ENCODE measurements around the gene NPM1. TPM values are rescaled to one million over a fixed set of nuclear protein-coding genes. Genes with fewer than 3 reads are reported as not detected.

NPM1 gene
- total RNA-seq, 5 donors from 2014 or later (not counting 1 experiment from before 2014, with no cell fraction given): 940 to 1,150 (median 989) TPM

DNA sequence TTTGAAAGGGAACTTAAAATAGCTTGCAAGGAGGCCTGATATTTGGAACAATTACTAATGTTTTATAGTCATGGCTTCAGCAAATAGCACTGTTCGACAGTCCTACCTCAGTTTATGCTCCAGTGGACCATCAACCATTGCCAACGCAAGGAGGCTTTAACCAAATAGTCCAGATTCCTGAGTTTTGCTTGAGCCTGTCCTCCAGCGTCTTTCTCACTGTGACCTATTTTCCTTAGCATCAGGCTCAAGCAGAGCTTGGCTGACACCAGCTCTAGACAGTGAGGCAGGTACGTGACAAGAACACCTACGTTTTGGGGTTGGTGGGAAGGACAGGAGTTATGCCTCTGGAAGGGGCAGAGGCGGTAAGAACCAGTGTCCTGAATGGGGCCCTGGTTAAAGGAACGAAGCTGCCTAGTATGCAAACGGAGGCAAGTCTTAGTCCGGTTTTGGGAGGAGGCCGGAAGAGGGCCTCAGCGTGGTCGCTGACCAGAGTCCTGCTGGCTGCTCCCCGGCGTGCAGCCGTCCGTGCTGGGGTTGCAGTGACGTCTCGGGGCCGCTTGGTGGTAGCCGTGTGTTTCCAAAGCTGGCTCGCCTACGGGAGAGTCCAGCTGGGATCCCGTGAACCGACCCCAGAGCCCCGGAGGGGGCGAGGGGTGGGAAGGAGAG lies 30.8 kb downstream of the NPM1 start:
- H3K27ac ChIP-seq (ENCODE audit: low read length): no peak overlapping the region
- peaks cover 0 to 5% of the 10 kb centered on the region in 2 donors for H3K36me3 ChIP-seq (ENCODE audit: control insufficient read depth in 2 of 2, extremely low read depth in 1 of 2, insufficient read depth in 1 of 2, low read length in 1 of 2)
- 16% methylated on average over 25 of the region's 26 CpGs for WGBS (ENCODE audit: insufficient coverage)
- no peaks in the 10 kb centered on the region for H3K9me3 Mint-ChIP-seq
- no peaks in the 10 kb centered on the region for H3K9me3 ChIP-seq
- H3K27me3 ChIP-seq (replicated peaks in 1 of 2; ENCODE audit: control insufficient read depth in 2 of 2, extremely low read depth in 1 of 2, insufficient read depth in 2 of 2, low read length in 1 of 2): peaks cover 3 to 41% of the 10 kb centered on the region in 2 experiments
- H3K4me1 ChIP-seq (ENCODE audit: control insufficient read depth in 1 of 2, extremely low read depth in 1 of 2, insufficient read depth in 2 of 2, low read length in 2 of 2): peaks cover 3 to 22% of the 10 kb centered on the region in 2 experiments
- H3K4me3 Mint-ChIP-seq: peak overlapping the region; percentile 66 to 84 (median 75)
- no peaks in the 10 kb centered on the region for H3K36me3 Mint-ChIP-seq
- ATAC-seq (replicated peaks in 1 of 4) (peak; percentile 47 to 61 (median 54)), DNase-seq (peak in 21 of 35 experiments; percentile 9 to 57 (median 24))
- H3K4me1 Mint-ChIP-seq: peaks cover 13 to 19% (median 19%) of the 10 kb centered on the region in 3 donors
- ChIA-PET CTCF (interaction anchor here in 1 of 2 donors (0.6 to 1.0 kb wide), 2 partner anchors 487 to 489 kb away, joined by 3 to 4 read pairs; no protein-coding TSS in a partner anchor), POLR2A (interaction anchor here in 1 of 2 donors (0.6 to 0.7 kb wide), 2 partner anchors 588 to 1719 kb away, joined by 3 read pairs; partner anchors contain the start of gene FBXW11)
- peak overlapping the region; percentile 43 to 46 for H3K4me3 ChIP-seq (ENCODE audit: control insufficient read depth in 1 of 2, extremely low read depth in 1 of 2, low read length in 1 of 2)
- peaks cover 15 to 29% of the 10 kb centered on the region in 2 donors for H3K27me3 Mint-ChIP-seq
- no peak overlapping the region for H3K27ac Mint-ChIP-seq

DNA sequence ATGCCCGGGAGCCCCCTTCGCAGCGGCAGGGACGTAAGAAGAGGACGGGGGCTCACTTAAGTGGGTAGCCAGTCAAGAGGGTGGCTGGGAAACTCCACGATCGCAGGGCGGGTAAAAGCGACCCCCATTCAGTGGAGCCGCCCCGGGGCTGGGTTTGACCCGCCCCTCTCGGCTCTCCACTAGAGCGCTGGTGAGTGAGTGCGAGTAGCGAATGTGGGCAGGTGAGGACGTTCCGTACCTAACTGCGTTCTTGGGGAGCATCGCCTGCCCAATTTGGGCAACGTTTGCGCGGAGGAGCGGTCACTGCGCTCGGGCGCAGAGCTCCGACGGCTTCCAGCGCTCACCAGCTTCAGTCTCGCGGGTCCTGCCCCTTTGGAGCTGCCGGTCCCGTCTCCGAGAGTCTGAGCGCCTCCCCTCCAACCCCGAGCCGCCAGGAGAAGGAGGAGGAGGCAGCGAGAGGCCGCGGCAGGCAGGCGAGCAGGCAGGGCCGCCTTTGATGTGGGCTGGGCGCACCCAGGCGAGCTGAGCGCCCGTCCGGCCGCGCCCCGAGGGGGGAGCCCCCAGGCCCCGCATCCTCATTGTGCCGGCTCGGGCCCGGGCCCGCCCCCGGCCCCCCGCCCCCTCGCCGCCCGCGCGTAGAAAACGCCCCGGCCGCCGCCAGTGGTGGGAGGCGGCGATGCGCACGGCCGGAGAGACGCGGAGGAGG lies 31.5 kb downstream of the NPM1 start, which contains the start of gene FGF18:
FGF18 (plus strand) TSS at position 666 of the 706 bp plus-strand sequence. CDS start 553 bp downstream, outside the sequence.
- H3K27ac Mint-ChIP-seq: peak within 1 kb of the TSS in 1 of 2 donors; percentile 52
- WGBS (ENCODE audit: insufficient coverage): under 1% methylated on average over 70 of the region's 74 CpGs
- peak in 9 of 35 experiments; percentile 5 to 43 (median 14) for DNase-seq

DNA sequence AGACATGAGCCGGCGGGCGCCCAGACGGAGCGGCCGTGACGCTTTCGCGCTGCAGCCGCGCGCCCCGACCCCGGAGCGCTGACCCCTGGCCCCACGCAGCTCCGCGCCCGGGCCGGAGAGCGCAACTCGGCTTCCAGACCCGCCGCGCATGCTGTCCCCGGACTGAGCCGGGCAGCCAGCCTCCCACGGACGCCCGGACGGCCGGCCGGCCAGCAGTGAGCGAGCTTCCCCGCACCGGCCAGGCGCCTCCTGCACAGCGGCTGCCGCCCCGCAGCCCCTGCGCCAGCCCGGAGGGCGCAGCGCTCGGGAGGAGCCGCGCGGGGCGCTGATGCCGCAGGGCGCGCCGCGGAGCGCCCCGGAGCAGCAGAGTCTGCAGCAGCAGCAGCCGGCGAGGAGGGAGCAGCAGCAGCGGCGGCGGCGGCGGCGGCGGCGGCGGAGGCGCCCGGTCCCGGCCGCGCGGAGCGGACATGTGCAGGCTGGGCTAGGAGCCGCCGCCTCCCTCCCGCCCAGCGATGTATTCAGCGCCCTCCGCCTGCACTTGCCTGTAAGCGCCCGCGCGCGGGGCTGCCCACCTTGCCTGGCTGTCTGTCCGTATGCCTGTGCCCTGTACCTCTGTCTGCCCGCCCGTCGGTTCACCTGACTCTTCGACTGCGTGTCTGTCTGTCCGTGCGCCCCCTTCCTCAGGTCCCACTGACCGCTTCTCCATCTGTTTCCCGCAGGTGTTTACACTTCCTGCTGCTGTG lies 32.2 kb downstream of the NPM1 start:
- peaks cover 3 to 22% of the 10 kb centered on the region in 2 experiments for H3K4me1 ChIP-seq (ENCODE audit: control insufficient read depth in 1 of 2, extremely low read depth in 1 of 2, insufficient read depth in 2 of 2, low read length in 2 of 2)
- peak; percentile 38 to 63 (median 55) for ATAC-seq (replicated peaks in 1 of 4)
- CTCF ChIA-PET: interaction anchor here in 1 of 2 donors (0.8 kb wide), 1 partner anchor 462 kb away, joined by 3 read pairs; no protein-coding TSS in a partner anchor
- no peaks in the 10 kb centered on the region for H3K9me3 Mint-ChIP-seq
- H3K4me3 Mint-ChIP-seq: peak overlapping the region; percentile 70 to 81 (median 80)
- H3K4me3 ChIP-seq (ENCODE audit: control insufficient read depth in 1 of 2, extremely low read depth in 1 of 2, low read length in 1 of 2): peak overlapping the region in 1 of 2 donors; percentile 56
- DNase-seq: peak in 15 of 35 experiments; percentile 6 to 53 (median 18)
- peaks cover 0 to 3% of the 10 kb centered on the region in 2 donors for H3K36me3 ChIP-seq (ENCODE audit: control insufficient read depth in 2 of 2, extremely low read depth in 1 of 2, insufficient read depth in 1 of 2, low read length in 1 of 2)
- peak overlapping the region in 1 of 2 donors; percentile 52 for H3K27ac Mint-ChIP-seq
- POLR2A ChIA-PET: interaction anchor here in 1 of 2 donors (0.6 kb wide), 1 partner anchor 740 kb away, joined by 3 read pairs; no protein-coding TSS in a partner anchor
- under 1% methylated on average over 89 of the region's 95 CpGs for WGBS (ENCODE audit: insufficient coverage)
- no peaks in the 10 kb centered on the region for H3K9me3 ChIP-seq
- H3K27ac ChIP-seq (ENCODE audit: low read length): no peak overlapping the region
- H3K27me3 Mint-ChIP-seq: peaks cover 15 to 29% of the 10 kb centered on the region in 2 donors
- peaks cover 13 to 19% (median 19%) of the 10 kb centered on the region in 3 donors for H3K4me1 Mint-ChIP-seq
- peaks cover 3 to 42% of the 10 kb centered on the region in 2 experiments for H3K27me3 ChIP-seq (replicated peaks in 1 of 2; ENCODE audit: control insufficient read depth in 2 of 2, extremely low read depth in 1 of 2, insufficient read depth in 2 of 2, low read length in 1 of 2)
- no peaks in the 10 kb centered on the region for H3K36me3 Mint-ChIP-seq

More for the DNA sequence above, 31.5 kb downstream of the NPM1 start, which contains the start of gene FGF18:
- ChIA-PET POLR2A (interaction anchor here in 1 of 2 donors (0.6 to 0.7 kb wide), 3 partner anchors 587 to 1719 kb away, joined by 3 read pairs; partner anchors contain the start of gene FBXW11), CTCF (interaction anchor here in 1 of 2 donors (0.6 to 1.0 kb wide), 3 partner anchors 463 to 488 kb away, joined by 3 to 4 read pairs (median 3); no protein-coding TSS in a partner anchor)
- Mint-ChIP-seq H3K36me3 (no peaks in the 10 kb centered on the region), H3K4me3 (peak within 1 kb of the TSS; percentile 70 to 84 (median 81)), H3K4me1 (peaks cover 13 to 19% (median 19%) of the 10 kb centered on the region in 3 donors), H3K9me3 (no peaks in the 10 kb centered on the region), H3K27me3 (peaks cover 15 to 29% of the 10 kb centered on the region in 2 donors)
- Histone ChIP-seq H3K9me3 (no peaks in the 10 kb centered on the region), H3K36me3 (ENCODE audit: control insufficient read depth in 2 of 2, extremely low read depth in 1 of 2, insufficient read depth in 1 of 2, low read length in 1 of 2) (peaks cover 0 to 3% of the 10 kb centered on the region in 2 donors), H3K27ac (ENCODE audit: low read length) (no peak within 1 kb of the TSS), H3K4me1 (ENCODE audit: control insufficient read depth in 1 of 2, extremely low read depth in 1 of 2, insufficient read depth in 2 of 2, low read length in 2 of 2) (peaks cover 3 to 22% of the 10 kb centered on the region in 2 experiments), H3K4me3 (ENCODE audit: control insufficient read depth in 1 of 2, extremely low read depth in 1 of 2, low read length in 1 of 2) (peak within 1 kb of the TSS; percentile 43 to 56), H3K27me3 (replicated peaks in 1 of 2; ENCODE audit: control insufficient read depth in 2 of 2, extremely low read depth in 1 of 2, insufficient read depth in 2 of 2, low read length in 1 of 2) (peaks cover 3 to 42% of the 10 kb centered on the region in 2 experiments)
- peak; percentile 8 to 36 (median 31) for ATAC-seq (replicated peaks in 1 of 4)

DNA sequence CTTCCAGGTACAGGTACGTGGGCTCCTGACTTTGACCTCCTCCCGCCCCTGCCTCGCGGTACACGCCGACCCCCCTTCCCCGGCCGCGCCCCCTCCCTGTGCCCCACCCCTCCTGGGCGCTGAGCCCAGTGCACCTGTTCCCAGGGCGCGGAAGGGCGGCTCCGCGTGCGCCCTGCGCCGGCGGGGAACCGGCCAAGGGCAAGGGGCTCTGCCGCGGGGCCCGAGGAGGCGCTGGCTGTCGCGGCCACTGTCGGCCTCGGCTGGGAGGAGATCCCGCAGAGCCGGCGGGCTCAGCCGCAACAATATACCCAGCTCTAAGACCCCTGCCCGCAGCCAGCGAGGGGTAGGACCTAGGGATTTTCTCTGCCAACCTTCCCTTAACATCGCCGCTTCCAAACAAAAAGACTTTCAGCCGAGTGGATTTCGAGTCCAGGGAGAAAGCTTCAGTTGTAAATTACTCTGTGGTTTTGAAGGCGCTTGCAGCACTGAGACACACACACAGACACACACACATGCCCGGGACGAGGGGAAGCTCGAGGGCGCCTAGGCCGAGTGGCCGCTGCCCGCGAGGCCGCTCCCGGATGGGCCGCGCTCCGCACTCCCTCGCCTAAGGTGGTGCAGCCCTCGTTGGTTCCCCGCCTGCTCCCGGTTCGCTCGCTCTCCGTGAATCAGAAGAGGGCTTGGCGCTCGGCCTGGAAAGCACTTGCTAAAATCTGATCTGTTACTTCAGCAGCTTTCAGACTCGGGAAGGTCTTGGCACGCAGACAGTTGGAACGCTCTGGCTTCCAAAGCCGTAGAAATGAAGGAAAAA lies 33.0 kb downstream of the NPM1 start:
- WGBS (ENCODE audit: insufficient coverage): 5% methylated on average over 56 of the region's 65 CpGs
- Histone ChIP-seq H3K36me3 (ENCODE audit: control insufficient read depth in 2 of 2, extremely low read depth in 1 of 2, insufficient read depth in 1 of 2, low read length in 1 of 2) (peaks cover 0 to 3% of the 10 kb centered on the region in 2 donors), H3K4me1 (ENCODE audit: control insufficient read depth in 1 of 2, extremely low read depth in 1 of 2, insufficient read depth in 2 of 2, low read length in 2 of 2) (peaks cover 3 to 22% of the 10 kb centered on the region in 2 experiments), H3K4me3 (ENCODE audit: control insufficient read depth in 1 of 2, extremely low read depth in 1 of 2, low read length in 1 of 2) (peak overlapping the region in 1 of 2 donors; percentile 56), H3K27ac (ENCODE audit: low read length) (no peak overlapping the region), H3K27me3 (replicated peaks in 1 of 2; ENCODE audit: control insufficient read depth in 2 of 2, extremely low read depth in 1 of 2, insufficient read depth in 2 of 2, low read length in 1 of 2) (peaks cover 3 to 42% of the 10 kb centered on the region in 2 experiments), H3K9me3 (no peaks in the 10 kb centered on the region)
- ATAC-seq (replicated peaks in 1 of 4) (peak in 1 of 4 experiments; percentile 6), DNase-seq (peak in 2 of 35 experiments; percentile 6 to 19)
- Mint-ChIP-seq H3K36me3 (no peaks in the 10 kb centered on the region), H3K4me3 (peak overlapping the region; percentile 70 to 81 (median 80)), H3K9me3 (no peaks in the 10 kb centered on the region), H3K27ac (no peak overlapping the region), H3K4me1 (peaks cover 13 to 19% (median 19%) of the 10 kb centered on the region in 3 donors), H3K27me3 (peaks cover 15 to 29% of the 10 kb centered on the region in 2 donors)
- POLR2A ChIA-PET: no interaction called here
- CTCF ChIA-PET: no interaction called here
